Lower leg skin (tissue), 3 donors: ENCODE data around the gene ASTN1.

Experiments
- POLR2A ChIP-seq, 2 donors: fragments of 450-650 bp; IDR thresholded peaks; one replicate each; pipeline ENCODE4 v1.6.1; 2016 to 2017; ENCODE audit warnings: antibody characterized with exemption in 2 of 2, mild to moderate bottlenecking in 1 of 2, moderate library complexity in 1 of 2
- TF ChIP-seq, protein P1 (sequence below), 3 donors: fragments of 450-650 bp; IDR thresholded peaks; one replicate each; pipeline ENCODE4 v1.5.1; 2016; ENCODE audit warnings: antibody characterized with exemption in 3 of 3, mild to moderate bottlenecking in 3 of 3, moderate library complexity in 2 of 3

- TF ChIP-seq POLR2A (IDR thresholded peaks at IDR 0.05) = no peak
- TF ChIP-seq, protein P1, sequence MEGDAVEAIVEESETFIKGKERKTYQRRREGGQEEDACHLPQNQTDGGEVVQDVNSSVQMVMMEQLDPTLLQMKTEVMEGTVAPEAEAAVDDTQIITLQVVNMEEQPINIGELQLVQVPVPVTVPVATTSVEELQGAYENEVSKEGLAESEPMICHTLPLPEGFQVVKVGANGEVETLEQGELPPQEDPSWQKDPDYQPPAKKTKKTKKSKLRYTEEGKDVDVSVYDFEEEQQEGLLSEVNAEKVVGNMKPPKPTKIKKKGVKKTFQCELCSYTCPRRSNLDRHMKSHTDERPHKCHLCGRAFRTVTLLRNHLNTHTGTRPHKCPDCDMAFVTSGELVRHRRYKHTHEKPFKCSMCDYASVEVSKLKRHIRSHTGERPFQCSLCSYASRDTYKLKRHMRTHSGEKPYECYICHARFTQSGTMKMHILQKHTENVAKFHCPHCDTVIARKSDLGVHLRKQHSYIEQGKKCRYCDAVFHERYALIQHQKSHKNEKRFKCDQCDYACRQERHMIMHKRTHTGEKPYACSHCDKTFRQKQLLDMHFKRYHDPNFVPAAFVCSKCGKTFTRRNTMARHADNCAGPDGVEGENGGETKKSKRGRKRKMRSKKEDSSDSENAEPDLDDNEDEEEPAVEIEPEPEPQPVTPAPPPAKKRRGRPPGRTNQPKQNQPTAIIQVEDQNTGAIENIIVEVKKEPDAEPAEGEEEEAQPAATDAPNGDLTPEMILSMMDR (IDR thresholded peaks at IDR 0.05) = no peak
Measured at GRCh38 chr1:176811511-176812288, 352.8 kb downstream of the ASTN1 start.
